ENCODE results near the gene TBX6.

- TF ChIP-seq CTCF (IDR thresholded peaks at IDR 0.05) (no peak), POLR2A (IDR thresholded peaks at IDR 0.05) (no peak)
Observed at GRCh38 chr16:30088237-30088831, 3.4 kb downstream of the TBX6 start.

Data from heart left ventricle (tissue), 13 donors.